ENCODE results near the gene COX15.
A peak's percentile ranks its signal among the peaks of the same experiment; 100 is the strongest.
"Not testable (repeated sequence)": the region's sequence is repeated elsewhere in the genome, so short reads cannot be mapped to it uniquely, and the experiment has no call there.

COX15 gene

DNA sequence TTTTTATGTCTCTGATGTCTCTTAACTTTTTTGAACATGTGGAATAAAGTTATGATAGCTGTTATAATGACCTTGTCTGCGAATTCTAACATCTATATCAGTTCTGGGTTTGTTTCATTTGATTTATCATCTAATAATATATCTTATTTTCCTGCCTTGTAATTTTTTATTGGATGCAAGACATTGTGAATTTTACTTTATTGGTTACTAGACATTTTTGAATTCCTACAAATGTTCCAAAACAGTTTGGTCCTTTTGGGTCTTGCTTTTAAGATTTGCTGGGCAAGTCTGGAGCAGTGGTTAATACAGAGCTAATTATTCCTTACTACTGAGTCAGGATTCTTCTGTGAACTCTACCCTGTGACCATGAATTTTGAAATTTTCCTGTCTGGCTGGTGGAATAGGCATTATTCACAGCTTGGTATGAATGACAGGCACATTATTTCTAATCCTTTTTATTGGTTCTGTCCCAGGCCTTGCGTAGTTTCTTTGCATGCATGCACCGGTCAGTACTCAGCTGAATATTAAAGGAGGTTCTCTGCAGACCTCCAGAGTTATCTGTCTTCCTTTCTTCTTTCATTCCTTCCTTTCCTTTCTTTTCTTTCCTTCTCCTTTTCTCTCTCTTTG, 9.1 kb upstream of the COX15 start:
- DNase-seq = no peak

DNA sequence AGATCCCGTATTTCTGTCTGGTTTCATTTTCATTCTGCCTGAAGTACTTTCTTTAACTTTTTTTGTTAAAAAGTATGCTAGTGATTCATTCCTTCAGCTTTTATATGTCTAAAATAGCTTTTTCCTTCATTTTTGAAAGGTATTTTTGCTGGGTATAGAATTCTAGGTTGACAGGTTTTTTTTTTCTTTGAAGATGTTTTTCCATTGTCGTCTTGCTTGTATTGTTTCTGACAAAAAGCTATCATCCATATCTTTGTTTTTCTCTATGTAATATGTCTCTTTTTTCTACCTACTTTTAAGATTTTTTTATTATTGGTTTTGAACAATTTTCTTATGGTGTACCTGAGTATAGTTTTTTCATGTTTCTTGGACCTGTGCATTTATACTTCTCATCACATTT, 8.3 kb upstream of the COX15 start:
- DNase-seq = no peak

DNA sequence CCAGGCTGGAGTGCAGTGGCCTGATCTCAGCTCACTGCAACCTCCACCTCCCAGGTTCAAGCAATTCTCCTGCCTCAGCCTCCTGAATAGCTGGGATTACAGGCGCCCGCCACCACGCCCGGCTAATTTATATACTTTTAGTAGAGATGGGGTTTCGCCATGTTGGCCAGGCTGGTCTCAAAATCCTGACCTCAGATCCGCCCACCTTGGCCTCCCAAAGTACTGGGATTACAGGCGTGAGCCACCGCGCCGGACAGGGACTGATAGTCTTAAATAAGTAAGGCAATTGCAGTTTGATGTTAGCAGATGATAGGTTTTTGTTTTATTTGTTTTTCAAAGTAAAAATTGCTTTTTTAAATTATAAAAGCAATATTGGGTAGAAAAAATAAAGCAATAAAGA, 2.2 kb upstream of the COX15 start:
- not testable (repeated sequence) for DNase-seq

DNA sequence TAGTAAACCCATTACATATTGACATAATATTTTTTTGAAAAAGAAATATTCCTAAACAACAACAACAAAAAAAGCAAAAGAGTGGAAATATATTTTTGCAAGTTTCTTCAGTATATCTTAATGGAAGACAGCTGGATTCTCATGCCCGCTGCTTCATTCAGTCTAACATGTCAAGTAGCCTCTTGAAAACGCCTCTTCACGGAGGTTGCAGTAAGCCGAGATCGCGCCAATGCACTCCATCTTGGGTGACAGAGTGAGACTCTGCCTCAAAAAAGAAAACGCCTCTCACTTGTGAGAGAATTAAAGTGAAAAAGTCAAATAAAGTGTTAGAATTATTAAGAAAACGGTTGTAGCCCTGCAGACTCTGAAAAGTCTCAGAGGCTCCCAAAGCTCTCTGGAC, 1.4 kb upstream of the COX15 start:
- peak; percentile 55 for DNase-seq

DNA sequence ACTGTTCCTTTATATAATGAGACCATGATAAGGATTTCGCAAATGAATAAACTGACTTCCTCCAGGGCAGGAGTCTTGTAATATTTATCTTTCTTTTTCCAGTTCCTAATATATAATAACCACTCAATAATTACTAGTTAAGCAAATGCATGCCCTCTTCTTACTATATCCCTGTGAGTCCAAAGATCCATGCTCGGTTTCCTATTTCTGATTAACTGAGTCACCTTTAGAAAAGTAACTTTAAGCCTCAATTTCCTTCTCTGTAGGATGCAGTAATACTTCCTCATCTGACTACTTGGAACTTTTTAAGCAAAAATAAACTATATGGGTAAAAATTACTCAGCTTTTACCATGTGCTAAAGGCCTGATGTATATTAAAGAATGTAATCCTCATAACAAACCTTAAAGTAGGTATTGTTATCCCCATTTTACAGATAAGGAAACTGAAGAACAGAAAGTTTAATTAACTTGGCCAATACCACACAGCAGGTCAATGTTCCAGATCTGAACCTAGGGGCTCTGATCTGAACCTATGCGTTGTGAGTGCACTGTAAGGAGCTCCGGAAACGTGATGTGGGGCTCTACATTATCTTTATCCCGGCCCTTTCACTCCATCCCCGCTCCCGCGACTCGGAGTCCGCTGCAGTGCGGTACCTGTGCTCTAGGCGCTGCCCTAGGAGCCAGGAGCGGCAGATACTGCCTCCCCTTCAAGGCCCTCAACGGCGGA, 458 bp downstream of the COX15 start:
- no peak for DNase-seq

DNA sequence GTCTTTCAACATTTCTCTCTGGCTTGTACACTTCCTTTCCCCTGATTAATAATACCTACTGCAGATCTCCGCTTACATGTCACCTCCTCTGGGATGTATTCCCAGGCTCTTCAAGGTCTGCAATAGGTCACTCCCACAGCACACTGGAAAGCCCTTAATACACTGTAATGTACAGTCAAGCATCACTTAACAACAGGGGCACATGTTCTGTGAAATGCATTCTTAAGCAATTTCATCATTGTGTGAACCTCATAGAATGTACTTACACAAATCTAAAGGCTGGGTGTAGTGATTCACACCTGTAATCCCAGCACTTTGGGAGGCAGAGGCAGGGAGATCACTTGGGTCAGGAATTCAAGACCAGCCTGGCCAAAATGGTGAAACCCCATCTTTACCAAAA, 1.9 kb downstream of the COX15 start:
- no peak for DNase-seq

DNA sequence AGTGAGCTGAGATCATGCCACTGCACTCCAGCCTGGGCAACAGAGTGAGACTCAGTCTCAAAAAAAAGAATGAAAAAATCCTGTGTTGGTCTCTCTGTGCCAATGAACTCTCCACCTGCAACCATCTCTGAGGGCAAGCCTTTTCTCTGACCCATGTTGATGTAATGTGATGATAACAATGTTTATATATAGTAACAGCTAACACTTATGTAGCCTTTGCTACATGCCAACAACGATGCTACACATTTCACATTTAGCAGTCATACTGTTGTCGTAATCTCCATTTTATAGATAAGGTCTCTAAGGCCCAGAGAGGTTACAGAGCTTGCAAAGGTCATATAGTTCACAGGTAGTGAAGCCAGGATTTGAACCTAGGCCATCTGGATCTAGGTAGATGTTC, 11.5 kb downstream of the COX15 start:
- DNase-seq = no peak

DNA sequence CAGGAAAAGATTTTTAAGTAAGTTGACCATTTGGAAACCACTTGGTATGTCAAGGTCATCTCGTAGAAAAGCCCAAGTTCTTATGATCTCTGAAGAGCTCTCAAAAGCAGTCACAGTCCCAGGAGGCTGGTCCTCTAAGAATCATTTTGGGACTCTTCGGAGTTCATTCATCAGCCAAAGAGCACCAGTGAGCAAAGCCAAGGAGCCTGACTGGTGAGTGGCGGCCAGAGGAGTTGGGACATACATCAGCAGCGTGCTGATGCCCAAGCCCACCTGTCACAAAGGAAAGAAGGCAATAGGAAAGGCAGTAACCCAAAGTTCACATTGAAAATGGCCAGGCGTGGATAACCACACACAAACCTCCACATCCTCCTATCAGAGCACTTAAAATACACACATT, 17.5 kb downstream of the COX15 start:
- DNase-seq = no peak

DNA sequence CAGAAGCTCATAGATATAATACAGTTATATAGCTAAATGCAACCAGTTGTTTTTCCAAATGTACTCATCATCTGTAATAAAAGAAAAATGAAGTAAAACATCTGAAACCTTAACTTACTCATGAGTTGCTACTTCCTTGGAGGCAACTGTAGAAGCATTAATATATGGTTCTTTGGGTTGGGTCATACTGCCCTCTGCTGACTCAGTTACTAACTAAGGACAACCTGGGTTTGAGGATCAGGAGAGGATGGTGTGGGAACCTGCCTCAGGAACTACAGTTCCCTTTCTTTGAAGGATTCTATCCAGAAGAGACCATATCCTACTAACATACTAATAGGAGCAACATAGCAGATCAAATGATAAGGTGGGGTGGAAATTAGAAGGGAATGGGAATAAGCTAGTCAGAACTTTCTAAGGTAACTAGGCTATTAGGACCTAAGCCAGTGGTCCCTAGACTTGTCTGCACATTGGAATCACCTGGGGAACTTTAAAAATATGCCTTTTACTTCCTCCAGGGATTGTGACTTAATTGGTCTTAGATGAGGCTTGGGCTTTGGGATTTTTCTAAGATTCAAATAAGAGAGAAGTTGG, 20.7 kb downstream of the COX15 start:
- no peak for DNase-seq

DNA sequence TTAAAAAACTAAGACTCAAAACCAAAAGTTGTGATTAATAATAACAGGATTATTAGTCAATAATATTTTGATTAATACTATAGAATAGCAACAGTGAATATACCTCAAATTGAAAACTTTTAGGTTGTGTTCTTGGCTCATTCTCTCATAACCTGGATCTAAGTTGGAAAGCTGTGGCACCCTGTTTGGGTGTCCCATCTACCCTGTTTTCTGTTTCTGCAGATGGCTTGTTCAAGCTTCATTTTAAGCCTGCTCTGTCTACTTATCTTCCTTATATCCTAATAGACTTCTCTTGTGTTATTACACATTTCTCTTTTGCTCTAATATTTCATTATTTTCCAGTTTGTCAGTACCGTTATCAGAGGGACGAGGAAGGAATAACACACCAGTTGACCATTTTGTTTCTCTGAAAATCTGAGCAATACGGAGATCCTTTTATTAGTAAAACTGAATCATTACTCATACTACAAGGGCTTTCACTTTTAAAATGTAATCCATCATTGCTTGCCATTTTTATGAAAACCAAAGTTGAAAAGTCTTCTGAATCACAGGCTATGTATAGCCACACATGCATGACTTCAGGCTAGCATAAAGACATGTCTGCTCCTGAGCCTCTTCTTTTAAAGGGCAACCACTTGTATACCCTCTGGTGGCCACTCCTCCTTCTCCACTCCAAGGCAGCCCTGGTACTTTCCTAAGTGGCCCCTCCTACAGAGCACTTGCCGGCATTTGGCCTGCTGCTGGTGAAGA, 22.3 kb downstream of the COX15 start:
- no peak for DNase-seq

DNA sequence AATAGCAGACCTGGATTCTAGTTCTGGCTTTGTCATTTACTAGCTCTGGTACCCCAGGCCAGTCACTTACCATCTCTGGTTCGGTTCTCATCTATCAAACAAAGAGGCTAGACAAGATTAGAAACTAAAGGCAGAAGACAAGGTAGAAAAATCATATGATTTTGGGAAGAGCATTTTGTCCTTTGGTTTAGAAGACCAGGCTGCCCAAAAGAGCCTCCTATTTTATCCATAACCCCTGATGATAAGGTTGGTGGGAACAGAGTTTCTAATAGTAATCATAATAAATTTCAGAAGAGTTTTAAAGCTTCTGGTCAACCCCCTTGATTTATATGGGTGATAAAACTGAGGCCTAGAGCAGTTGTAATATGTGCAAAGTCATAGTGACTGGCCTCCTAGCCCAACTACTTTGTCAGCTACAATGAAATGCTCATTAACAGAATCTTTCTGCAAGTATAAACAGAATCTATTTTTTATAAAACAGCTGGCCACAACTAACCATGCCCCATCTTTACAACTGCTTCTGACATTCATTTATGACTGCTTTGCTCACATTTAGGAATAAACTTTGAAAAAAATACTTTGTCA, 23.4 kb downstream of the COX15 start:
- no peak for DNase-seq

DNA sequence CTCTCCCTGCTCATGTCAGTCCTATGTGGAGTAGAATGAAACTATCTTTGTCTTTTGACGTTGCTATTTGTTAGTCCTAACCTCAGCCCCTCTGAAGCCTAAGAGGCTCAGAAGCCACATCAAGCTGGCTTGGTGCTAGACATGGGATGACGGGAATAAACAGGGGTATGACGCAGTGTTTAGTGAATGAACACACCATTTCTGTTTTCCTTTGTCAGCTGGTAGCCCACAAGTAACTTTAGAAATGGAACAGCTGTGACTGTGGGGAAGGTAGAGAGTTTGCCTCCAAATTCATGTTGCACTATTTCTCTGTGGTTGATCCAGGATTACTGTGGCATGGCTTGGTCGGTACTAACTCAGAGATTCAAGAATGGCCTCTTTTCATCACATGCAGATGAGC, 31.3 kb downstream of the COX15 start:
- DNase-seq = no peak

DNA sequence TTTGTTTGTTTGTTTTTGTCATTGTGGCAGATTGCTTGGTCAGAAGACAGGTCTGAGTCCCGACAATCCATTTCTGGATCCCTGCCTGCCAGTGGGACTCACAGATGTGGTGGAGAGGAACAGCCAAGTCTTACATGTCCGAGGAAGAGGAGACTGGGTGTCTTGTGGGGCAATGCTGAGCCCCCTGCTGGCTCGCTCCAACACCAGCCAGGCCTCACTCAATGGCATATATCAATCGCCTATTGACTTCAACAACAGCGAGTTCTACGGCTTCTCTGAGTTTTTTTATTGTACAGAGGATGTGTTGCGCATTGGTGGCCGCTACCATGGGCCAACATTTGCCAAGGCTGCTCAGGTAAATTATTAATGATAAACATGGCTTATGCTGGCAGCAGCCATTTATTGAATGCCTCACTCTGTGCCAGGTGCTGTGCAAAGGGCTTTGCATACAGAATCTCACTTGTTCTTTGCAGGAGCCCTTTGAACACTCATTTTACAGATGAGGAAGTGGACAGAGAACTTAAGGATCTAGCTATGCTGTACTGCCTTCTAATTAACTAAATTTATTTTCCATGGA, 33.3 kb downstream of the COX15 start:
- no peak for DNase-seq

DNA sequence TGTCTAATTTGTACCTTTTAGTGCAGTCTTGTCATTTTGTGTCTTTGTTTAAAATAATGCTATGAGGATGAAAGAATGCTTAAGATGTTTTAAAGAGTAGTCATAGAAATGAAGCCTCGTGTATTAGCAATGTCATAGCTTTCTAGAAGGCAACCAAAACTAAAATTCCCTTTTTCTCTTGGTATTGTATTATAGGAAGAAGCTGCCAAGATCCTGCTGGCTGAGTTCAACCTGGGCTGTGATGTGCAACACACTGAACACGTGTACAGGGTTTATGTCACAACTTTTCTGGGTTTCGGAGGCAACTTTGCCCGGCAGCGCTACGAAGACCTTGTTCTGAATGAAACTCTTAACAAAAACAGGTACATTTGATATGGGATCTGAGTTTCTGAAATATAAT, 36.2 kb downstream of the COX15 start:
- no peak for DNase-seq

DNA sequence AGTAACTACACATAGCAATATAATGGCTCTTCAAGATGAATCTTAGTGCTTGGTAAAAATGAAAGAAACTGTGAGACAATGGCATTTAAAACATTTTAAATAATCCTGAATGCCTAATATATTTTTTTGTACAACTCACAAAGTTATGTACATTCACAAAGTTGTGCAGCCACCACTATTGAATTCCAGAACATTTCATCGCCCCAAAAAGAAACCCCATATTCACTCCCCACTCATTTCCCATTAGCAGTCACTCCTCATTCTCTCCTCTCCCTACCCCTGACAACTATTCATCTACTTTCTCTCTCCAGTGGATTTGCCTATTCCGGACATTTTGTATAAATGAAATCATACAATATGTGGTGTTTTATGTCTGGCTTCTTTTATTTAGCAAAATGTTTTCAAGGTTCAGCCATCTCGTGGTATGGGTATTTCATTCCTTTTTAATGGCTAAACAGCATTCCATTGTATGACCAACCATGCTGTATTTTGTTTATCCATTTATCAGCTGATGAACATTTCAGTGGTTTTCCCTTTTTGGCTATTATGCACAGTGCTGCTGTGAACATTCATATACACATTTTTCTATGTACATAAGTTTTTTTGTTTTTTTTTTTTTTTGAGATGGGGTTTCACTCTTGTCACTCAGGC, 37.9 kb downstream of the COX15 start:
- DNase-seq = no peak

DNA sequence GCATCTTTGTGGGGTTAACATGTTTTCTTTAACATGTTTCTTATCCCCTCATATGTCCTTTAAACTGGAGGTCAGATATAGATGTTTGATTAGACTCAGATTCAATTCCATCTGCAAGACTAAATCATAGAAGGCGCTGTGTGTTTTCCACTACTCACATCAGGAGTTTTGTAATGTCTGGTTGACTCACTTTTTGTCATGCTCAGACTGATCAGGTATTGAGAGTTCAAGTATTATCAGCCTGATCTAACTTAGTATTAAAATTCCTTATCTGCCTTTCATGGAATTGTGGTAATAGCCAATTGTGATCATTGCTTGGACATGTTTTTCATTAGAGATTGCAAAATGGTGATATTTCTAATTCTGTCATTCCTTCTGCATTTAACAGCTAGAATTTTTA, 42.5 kb downstream of the COX15 start:
- DNase-seq = no peak

DNA sequence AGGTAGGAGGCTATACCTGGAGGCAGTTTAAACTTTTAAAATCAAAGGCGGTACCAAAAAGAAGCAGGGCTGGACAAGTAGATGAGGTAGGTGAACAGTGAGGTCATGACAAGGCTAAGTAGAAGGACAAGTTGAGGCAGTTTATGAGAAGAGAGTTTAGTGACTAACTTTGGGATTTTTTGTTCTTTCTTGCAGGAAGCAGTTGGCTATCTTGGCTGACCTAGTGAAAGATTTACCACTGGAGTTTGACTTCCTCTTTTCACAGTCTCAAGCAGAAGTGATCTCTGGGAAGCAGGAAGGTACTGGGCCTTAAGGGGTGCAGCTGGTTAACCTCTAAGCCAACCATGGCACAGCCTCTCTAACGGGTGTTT, 46.3 kb downstream of the COX15 start:
- no peak for DNase-seq

DNA sequence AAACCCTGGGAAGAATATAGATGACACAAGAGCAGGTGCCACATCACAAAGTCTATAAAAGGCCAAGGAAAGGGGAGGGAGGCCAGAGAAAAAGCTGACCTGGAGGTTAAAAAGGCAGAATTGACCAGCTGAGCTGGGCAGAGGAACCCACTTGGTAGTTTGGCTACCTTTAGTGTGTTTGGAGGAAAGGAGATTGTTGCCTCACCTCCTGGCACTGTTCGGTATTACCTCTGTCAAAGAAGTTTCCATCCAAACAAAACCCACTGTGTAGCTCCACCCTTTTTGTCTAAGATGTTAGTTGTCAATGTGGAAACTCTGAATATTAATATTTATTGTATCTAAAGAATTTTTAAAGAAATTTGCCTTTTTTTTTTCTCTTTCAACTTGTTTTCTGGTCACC, 49.2 kb downstream of the COX15 start:
- no peak for DNase-seq

Data from DMS79 (cell line).